Heart right ventricle (tissue), 16 donors: ENCODE results near the gene ASB10. TPM values are rescaled to one million over a fixed set of nuclear protein-coding genes. Genes with fewer than 3 reads are reported as not detected.

ENCODE experiments used
- ATAC-seq, 8 donors: fragments of 200-7000 bp; cut with Tn5 transposase; one replicate each; pipeline ENCODE4 v1.9.1; 2020; ENCODE audit warnings: mild to moderate bottlenecking in 8 of 8, moderate library complexity in 8 of 8, moderate number of reproducible peaks in 1 of 8
- DNase-seq, 2 donors: peaks; one replicate each; pipeline ENCODE4 v3.0.0-alpha.2; 2020
- H3K27ac ChIP-seq, 10 donors: fragments of 200-600 bp; sonication (generic) in 2 of 10; one replicate each; pipeline versions ENCODE4 v1.5.0 to v1.8.0; 2020 to 2022; ENCODE audit warnings: mild to moderate bottlenecking in 3 of 10
- H3K27me3 ChIP-seq, 7 donors: fragments of 200-600 bp; one replicate each; pipeline ENCODE4 v1.8.0; 2021 to 2022; ENCODE audit warnings: mild to moderate bottlenecking in 2 of 7
- H3K36me3 ChIP-seq, 9 donors: fragments of 200-600 bp; sonication (generic) in 1 of 9; one replicate each; pipeline versions ENCODE4 v1.5.0 to v1.8.0; 2020 to 2022; ENCODE audit warnings: mild to moderate bottlenecking in 2 of 9
- H3K4me1 ChIP-seq, 9 donors: fragments of 200-600 bp; sonication (generic) in 1 of 9; one replicate each; pipeline versions ENCODE4 v1.5.0 to v1.8.0; 2020 to 2022; ENCODE audit warnings: mild to moderate bottlenecking in 4 of 9
- H3K4me3 ChIP-seq, 10 donors: fragments of 200-600 bp; sonication (generic) in 2 of 10; one replicate each; pipeline versions ENCODE4 v1.5.0 to v1.8.0; 2020 to 2022; ENCODE audit warnings: mild to moderate bottlenecking in 7 of 10, moderate library complexity in 2 of 10
- H3K9me3 ChIP-seq, 11 donors: fragments of 200-600 bp in 10 of 11; sonication (generic) in 2 of 11; one replicate each; pipeline versions ENCODE4 v1.5.0 to v1.8.0; 2013 to 2022; ENCODE audit warnings: mild to moderate bottlenecking in 2 of 11, control low read depth in 1 of 11, moderate library complexity in 1 of 11
- WGBS, 2 donors: extraction: QIAGEN DNeasy Blood & Tissue Kit; methylation state at CpG; one replicate each; pipeline ENCODE4 v1.1.7; 2013; ENCODE audit warnings: inconsistent platforms in 1 of 2; 5-methylcytosine and 5-hydroxymethylcytosine counted together
- intact Hi-C, 10 donors: fragments of 100-400 bp; cut with DNase I; formaldehyde crosslinking; loops; one replicate each; pipeline versions ENCODE4 v1.11.1 to v1.14.2; 2022
- polyA plus RNA-seq, 2 donors: library from polyadenylated mRNA; stranded (reverse); fragments of 200-250 nt; gene quantifications; one replicate each; pipeline ENCODE4 v1.2.3, GENCODE V29; 2013
- total RNA-seq, 10 donors: library from RNA; stranded (reverse); fragmentation: NEBNext Ultra II Directional in 3 of 10; extraction: Animal tissue kit (Norgen Biotek cat#: 25700) in 3 of 10; gene quantifications; one replicate each; pipeline versions ENCODE4 v1.2.1 to v1.2.4, GENCODE V29; 2021 to 2023
- TF ChIP-seq, protein P1 (sequence below), 9 donors: fragments of 200-600 bp; sonication (generic) in 2 of 9; IDR thresholded peaks; one replicate each; pipeline versions ENCODE4 v1.5.0 to v1.8.0; 2021 to 2022; ENCODE audit warnings: antibody characterized with exemption in 9 of 9, mild to moderate bottlenecking in 5 of 9, moderate library complexity in 1 of 9
- donor health status: Arrhythmogenic right ventricular cardiomyopathy.
- donor health status: ischemic (EF 13 %, LVEDD 7.1; RV severe dilation, severe dysfunction).
- donor health status: healthy with polysubstance abuse.
- donor health status: DM: no; HTN: yes; CAD: no.
- donor health status: DM: no; HTN: no; CAD: no.
- donor health status: ischemic (EF 25% LVEDD 6.9; RV normal size, moderate dysfunction).
- donor health status: ischemic (EF 25% LVEDD 5.7; RV mildly dilated, moderate dysfunction).
- donor health status: healthy.
- donor health status: DM: yes; HTN: yes; CAD: no.
- donor health status: Ischemic cardiomyopathy.
- donor health status: ischemic (EF 35%, LVEDD 5.7; RV mildly dilated, moderate dysfunction).
- donor health status: nonischemic (EF 11% LVEDD 7.7; RV severe dilation, severe dysfunction).
- donor health status: DM: yes; HTN: yes; CAD: no.
- donor health status: PGD.
- donor health status: ischemic (EF 29% LVEDD 5.4; RV normal size, mild dysfunction).
- donor health status: nonischemic (EF 23%, LVEDD 6.1; RV moderate dilation, normal function).

ASB10 gene
- total and polyA plus RNA-seq, 12 donors = 7.2 to 63.4 (median 29.1) TPM

DNA sequence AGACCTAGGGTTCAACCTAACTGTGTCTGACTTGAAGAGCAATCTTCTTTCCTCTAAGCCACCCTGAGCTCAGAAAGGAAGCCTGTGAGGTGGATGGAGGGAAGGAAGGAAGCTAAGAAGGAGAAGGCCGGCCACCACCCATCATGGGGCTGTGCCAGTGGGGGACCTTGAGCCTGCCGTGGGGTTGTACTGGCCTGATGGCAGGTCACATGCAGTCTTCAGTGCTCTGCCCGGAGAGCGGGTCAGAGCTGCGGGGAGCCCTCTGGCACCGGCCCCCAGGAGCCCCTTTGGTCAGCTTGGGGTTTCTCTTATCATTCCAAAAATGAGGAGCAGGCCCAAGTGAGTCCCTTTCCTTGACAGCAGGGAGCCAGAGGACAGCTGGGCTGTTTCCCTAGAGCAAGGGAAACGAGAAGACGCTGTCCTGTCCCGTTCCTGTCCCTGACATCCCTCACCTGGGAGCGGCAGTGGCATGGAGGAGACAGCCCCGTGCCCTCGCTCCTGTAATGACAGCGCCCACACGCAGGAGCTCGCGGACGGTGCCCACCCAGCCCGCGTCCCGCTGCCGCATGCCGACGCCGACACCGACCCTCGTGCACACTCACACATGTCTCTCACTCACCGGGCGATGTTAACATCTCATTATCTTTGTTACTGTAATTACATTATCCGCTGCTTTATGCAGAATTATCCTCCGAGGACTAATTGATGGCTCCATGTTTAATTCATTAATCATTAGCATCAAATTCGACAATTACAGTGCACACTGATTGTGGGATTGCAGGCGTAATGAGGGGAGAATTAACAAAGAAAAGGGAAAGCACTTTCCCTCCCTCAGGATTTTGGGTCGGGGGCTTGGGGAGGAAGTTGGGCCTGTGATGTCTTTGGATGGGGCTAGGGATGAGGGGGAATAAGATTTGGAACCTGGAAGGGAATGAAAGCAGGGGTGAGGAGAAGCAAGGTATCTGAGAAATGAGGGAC is 50.9 kb downstream of the ASB10 start:
- H3K4me1 ChIP-seq = peaks cover 0 to 41% (median 20%) of the 10 kb centered on the region in 9 donors
- no peak overlapping the region for H3K4me3 ChIP-seq
- ATAC-seq = no peak
- H3K27me3 ChIP-seq = no peaks in the 10 kb centered on the region
- no peak for DNase-seq
- intact Hi-C loops = no loop called here
- H3K9me3 ChIP-seq = no peaks in the 10 kb centered on the region
- peaks cover 0 to 96% (median 12%) of the 10 kb centered on the region in 9 donors for H3K36me3 ChIP-seq
- no peak overlapping the region for H3K27ac ChIP-seq
- 93 to 94% methylated on average over 33 of the region's 33 CpGs for WGBS, 2 donors
- TF ChIP-seq, protein P1, sequence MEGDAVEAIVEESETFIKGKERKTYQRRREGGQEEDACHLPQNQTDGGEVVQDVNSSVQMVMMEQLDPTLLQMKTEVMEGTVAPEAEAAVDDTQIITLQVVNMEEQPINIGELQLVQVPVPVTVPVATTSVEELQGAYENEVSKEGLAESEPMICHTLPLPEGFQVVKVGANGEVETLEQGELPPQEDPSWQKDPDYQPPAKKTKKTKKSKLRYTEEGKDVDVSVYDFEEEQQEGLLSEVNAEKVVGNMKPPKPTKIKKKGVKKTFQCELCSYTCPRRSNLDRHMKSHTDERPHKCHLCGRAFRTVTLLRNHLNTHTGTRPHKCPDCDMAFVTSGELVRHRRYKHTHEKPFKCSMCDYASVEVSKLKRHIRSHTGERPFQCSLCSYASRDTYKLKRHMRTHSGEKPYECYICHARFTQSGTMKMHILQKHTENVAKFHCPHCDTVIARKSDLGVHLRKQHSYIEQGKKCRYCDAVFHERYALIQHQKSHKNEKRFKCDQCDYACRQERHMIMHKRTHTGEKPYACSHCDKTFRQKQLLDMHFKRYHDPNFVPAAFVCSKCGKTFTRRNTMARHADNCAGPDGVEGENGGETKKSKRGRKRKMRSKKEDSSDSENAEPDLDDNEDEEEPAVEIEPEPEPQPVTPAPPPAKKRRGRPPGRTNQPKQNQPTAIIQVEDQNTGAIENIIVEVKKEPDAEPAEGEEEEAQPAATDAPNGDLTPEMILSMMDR (IDR thresholded peaks at IDR 0.05) = no peak

DNA sequence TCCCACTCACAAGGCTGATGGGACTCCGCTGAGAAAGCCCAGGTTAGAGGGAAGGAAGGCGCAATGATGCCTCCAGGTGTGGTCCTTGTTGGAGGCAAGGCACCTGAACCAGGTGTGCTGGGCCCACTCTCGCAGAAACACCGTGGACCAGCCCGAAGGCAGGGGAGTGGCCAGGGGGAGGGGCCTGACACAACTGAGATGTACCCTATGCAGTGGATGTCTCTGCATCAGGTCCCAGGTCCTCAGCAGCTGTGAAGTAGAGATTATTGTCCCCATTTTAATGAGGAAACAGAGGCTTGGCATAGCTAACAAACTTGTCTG is 51.6 kb downstream of the ASB10 start:
- H3K36me3 ChIP-seq = peaks cover 0 to 96% (median 12%) of the 10 kb centered on the region in 9 donors
- intact Hi-C loops = no loop called here

DNA sequence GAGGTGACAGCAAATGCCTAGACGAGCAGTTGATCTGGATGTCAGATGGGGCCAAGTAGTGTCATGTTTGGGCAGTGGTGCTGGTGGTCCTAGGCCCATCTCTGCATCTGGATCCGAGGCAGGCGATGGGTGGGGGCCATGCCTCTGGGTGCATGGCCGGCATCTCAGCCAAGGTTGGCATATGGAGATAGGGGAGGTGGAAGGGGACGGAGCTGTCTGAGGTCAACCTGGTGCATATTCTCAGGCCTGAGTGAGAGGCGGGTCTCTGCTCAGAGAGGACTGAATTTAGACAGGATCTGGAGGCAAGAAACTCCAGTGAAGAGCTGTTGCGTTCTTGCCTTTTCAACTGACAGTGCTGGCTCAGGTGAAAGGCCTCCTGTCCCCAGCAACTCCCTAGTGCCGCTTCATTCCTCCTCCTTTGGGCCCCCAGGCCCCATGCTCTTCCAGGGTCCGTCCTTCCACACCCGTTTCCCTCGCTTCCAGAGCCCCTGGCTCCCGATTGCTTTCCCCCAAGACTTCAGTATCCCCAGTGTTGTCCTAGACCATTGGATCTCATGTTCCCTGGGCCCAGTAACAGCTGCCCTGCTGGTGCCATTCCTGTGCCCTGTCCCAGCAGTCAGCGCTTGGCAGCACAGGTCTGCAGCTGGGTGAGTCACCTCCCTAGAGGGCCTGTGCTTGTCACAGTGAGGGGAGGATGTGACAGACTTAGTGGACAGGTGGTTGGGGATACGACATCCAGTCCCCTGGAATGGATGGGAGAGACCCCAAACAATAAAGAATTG is 52.1 kb downstream of the ASB10 start:
- Histone ChIP-seq H3K27ac (no peak overlapping the region), H3K4me1 (peaks cover 0 to 41% (median 20%) of the 10 kb centered on the region in 9 donors), H3K9me3 (no peaks in the 10 kb centered on the region), H3K27me3 (no peaks in the 10 kb centered on the region), H3K4me3 (no peak overlapping the region), H3K36me3 (peaks cover 0 to 96% (median 12%) of the 10 kb centered on the region in 9 donors)
- peak in 1 of 8 donors; percentile 41 for ATAC-seq
- intact Hi-C loops = no loop called here
- DNase-seq = no peak
- 88 to 90% methylated on average over 14 of the region's 14 CpGs for WGBS, 2 donors
- TF ChIP-seq, protein P1 (IDR thresholded peaks at IDR 0.05) = no peak

More for the DNA sequence above, 51.6 kb downstream of the ASB10 start:
- H3K4me3 ChIP-seq = no peak overlapping the region
- H3K27me3 ChIP-seq = no peaks in the 10 kb centered on the region
- H3K27ac ChIP-seq = no peak overlapping the region
- TF ChIP-seq, protein P1 (IDR thresholded peaks at IDR 0.05) = no peak
- 95 to 96% methylated on average over 5 of the region's 5 CpGs for WGBS, 2 donors
- no peaks in the 10 kb centered on the region for H3K9me3 ChIP-seq
- ATAC-seq (no peak), DNase-seq (no peak)
- peaks cover 0 to 41% (median 20%) of the 10 kb centered on the region in 9 donors for H3K4me1 ChIP-seq

DNA sequence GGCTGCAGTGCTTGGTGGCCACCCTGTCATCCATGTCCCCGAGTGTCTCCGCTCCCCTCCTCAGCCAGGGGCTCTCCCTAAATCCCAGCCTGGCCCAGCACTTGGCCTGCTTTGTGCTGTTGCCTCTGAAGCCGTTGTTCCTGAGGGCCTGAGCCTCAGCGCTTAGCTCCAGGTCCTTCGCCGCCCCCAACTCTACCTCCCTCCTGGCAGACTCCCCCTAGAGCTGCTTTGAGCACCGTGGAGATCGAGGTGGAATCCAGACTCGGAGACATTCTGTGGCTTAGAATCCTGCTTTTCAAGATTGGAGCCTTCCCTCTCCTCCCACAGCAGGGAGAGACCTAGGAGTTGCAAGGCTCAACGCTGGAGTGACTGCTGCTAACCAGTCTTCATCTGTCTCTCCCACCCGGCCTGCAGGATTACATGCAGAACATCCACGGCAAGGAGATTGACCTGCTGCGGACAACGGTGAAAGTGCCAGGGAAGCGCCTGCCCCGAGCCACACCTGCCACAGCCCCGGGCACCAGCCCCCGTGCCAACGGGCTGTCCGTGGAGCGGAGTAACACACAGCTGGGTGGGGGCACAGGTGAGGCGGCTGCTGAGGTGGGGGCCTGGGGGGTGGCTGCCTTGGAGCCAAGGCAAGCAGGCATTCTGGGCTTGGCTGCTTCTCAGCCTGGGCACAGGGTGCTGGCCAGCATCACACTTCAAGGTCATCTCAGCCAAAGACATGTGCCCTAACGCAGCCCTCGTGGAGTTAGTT is 52.9 kb downstream of the ASB10 start:
- intact Hi-C loops = no loop called here

More for the DNA sequence above, 52.9 kb downstream of the ASB10 start:
- Histone ChIP-seq H3K9me3 (no peaks in the 10 kb centered on the region), H3K27me3 (no peaks in the 10 kb centered on the region), H3K4me3 (no peak overlapping the region), H3K4me1 (peaks cover 0 to 41% (median 20%) of the 10 kb centered on the region in 9 donors), H3K36me3 (peaks cover 0 to 96% (median 12%) of the 10 kb centered on the region in 9 donors), H3K27ac (no peak overlapping the region)
- TF ChIP-seq, protein P1 (IDR thresholded peaks at IDR 0.05) = no peak
- DNase-seq (peak in 1 of 2 donors; percentile 22), ATAC-seq (peak in 3 of 8 donors; percentile 12 to 43 (median 32))
- WGBS, 2 donors = 78 to 81% methylated on average over 24 of the region's 24 CpGs
